ENCODE results near the gene CD1B. TPM values are rescaled to one million over a fixed set of nuclear protein-coding genes. Genes with fewer than 3 reads are reported as not detected.

CD1B gene
- total RNA-seq, 1 donor from 2014 or later, result not detected

DNA sequence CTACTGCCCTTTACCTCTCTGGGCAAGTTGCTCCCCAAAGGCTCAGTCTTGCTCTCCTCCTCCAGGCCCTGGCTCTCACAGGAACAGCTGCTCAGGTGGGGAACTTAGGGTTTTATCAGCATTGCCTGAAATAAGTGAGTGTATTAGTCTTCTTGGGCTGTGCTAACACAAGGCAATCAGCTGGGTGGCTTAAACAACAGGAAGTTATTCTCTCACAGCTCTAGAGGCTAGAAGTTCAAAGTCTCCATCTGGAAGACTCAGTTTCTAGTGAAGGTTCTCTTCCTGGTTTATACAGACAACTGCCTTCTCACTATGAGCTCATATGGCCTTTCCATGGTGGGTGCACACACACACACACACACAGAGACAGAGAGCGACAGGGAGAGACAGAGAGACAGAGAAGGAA is 44.4 kb downstream of the CD1B start:
- peaks cover 13% of the 10 kb centered on the region for H3K4me1 Mint-ChIP-seq (ENCODE audit: low read depth, unreplicated experiment)
- H3K27me3 Mint-ChIP-seq (ENCODE audit: low read depth, unreplicated experiment), result no peaks in the 10 kb centered on the region
- H3K27ac Mint-ChIP-seq (ENCODE audit: unreplicated experiment), result no peak overlapping the region
- H3K36me3 Mint-ChIP-seq (ENCODE audit: low read depth, unreplicated experiment), result no peaks in the 10 kb centered on the region
- no peaks in the 10 kb centered on the region for H3K9me3 ChIP-seq (ENCODE audit: insufficient read depth, low read depth, low read length)
- H3K36me3 ChIP-seq (ENCODE audit: insufficient read depth, low read length), result no peaks in the 10 kb centered on the region
- no peak overlapping the region for H3K4me3 Mint-ChIP-seq (ENCODE audit: unreplicated experiment)
- no peak overlapping the region for H3K4me2 ChIP-seq (ENCODE audit: low read length)
- no peaks in the 10 kb centered on the region for H3K79me2 ChIP-seq (ENCODE audit: insufficient read depth, low read length)
- no peak overlapping the region for H3K4me3 ChIP-seq (ENCODE audit: insufficient read depth, low read depth, low read length)
- H3K9me3 Mint-ChIP-seq (ENCODE audit: unreplicated experiment), result peaks cover 3% of the 10 kb centered on the region
- TF ChIP-seq CTCF (IDR thresholded peaks at IDR 0.05; ENCODE audit: insufficient read depth, low read depth, low read length), result no peak
- TF ChIP-seq EZH2 (IDR thresholded peaks at IDR 0.05; ENCODE audit: insufficient read depth, low read length), result no peak
- H2AFZ ChIP-seq (ENCODE audit: low read depth, low read length), result no peak overlapping the region
- H3K27me3 ChIP-seq (ENCODE audit: insufficient read depth, low read length), result no peaks in the 10 kb centered on the region
- no peak overlapping the region for H3K9ac ChIP-seq (ENCODE audit: low read length)
- DNase-seq (ENCODE audit: low read depth) (no peak), FAIRE-seq (no peak)
- no peaks in the 10 kb centered on the region for H3K4me1 ChIP-seq (ENCODE audit: insufficient read depth, low read length)
- no peak overlapping the region for H3K27ac ChIP-seq (ENCODE audit: low read depth, low read length)
- H4K20me1 ChIP-seq (ENCODE audit: insufficient read depth, low read length), result no peaks in the 10 kb centered on the region

DNA sequence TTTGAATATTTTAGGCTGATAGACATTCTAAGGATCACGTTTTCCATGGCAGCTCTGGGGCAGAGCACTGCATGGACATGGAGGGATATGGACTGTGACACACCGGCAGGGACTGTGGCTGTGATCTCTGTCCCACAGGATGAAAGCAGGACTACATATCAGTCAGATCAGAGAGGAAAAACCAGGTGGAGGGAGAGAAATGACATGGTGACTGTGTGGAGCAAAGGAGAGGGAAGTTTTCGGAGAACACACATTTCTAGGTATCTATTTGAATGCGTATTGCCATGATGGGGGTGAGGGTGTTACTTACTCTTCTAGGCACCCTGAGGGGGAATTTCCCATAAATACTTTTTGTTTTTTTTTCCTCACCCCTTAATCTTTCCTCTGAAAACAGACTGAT is 44.8 kb downstream of the CD1B start:
- no peak for FAIRE-seq
- no peaks in the 10 kb centered on the region for H3K79me2 ChIP-seq (ENCODE audit: insufficient read depth, low read length)
- no peak for DNase-seq (ENCODE audit: low read depth)
- no peak overlapping the region for H3K4me2 ChIP-seq (ENCODE audit: low read length)
- Mint-ChIP-seq H3K27me3 (ENCODE audit: low read depth, unreplicated experiment) (no peaks in the 10 kb centered on the region), H3K27ac (ENCODE audit: unreplicated experiment) (no peak overlapping the region), H3K9me3 (ENCODE audit: unreplicated experiment) (peaks cover 7% of the 10 kb centered on the region), H3K4me1 (ENCODE audit: low read depth, unreplicated experiment) (peaks cover 13% of the 10 kb centered on the region), H3K36me3 (ENCODE audit: low read depth, unreplicated experiment) (no peaks in the 10 kb centered on the region), H3K4me3 (ENCODE audit: unreplicated experiment) (no peak overlapping the region)
- no peaks in the 10 kb centered on the region for H3K4me1 ChIP-seq (ENCODE audit: insufficient read depth, low read length)
- no peaks in the 10 kb centered on the region for H3K36me3 ChIP-seq (ENCODE audit: insufficient read depth, low read length)
- H3K9me3 ChIP-seq (ENCODE audit: insufficient read depth, low read depth, low read length), result no peaks in the 10 kb centered on the region
- H3K4me3 ChIP-seq (ENCODE audit: insufficient read depth, low read depth, low read length), result no peak overlapping the region
- H3K27me3 ChIP-seq (ENCODE audit: insufficient read depth, low read length), result no peaks in the 10 kb centered on the region
- no peak overlapping the region for H2AFZ ChIP-seq (ENCODE audit: low read depth, low read length)
- no peak for TF ChIP-seq EZH2 (IDR thresholded peaks at IDR 0.05; ENCODE audit: insufficient read depth, low read length)
- no peak for TF ChIP-seq CTCF (IDR thresholded peaks at IDR 0.05; ENCODE audit: insufficient read depth, low read depth, low read length)
- no peak overlapping the region for H3K9ac ChIP-seq (ENCODE audit: low read length)
- H3K27ac ChIP-seq (ENCODE audit: low read depth, low read length), result no peak overlapping the region
- H4K20me1 ChIP-seq (ENCODE audit: insufficient read depth, low read length), result no peaks in the 10 kb centered on the region

- H3K4me1 Mint-ChIP-seq (ENCODE audit: low read depth, unreplicated experiment), result peaks cover 13% of the 10 kb centered on the region
- peak overlapping the region; percentile 71 for H3K27ac Mint-ChIP-seq (ENCODE audit: unreplicated experiment)
- Histone ChIP-seq H3K4me2 (ENCODE audit: low read length) (no peak overlapping the region), H3K27ac (ENCODE audit: low read depth, low read length) (no peak overlapping the region), H3K4me3 (ENCODE audit: insufficient read depth, low read depth, low read length) (no peak overlapping the region), H4K20me1 (ENCODE audit: insufficient read depth, low read length) (no peaks in the 10 kb centered on the region), H2AFZ (ENCODE audit: low read depth, low read length) (no peak overlapping the region), H3K9ac (ENCODE audit: low read length) (no peak overlapping the region), H3K79me2 (ENCODE audit: insufficient read depth, low read length) (no peaks in the 10 kb centered on the region), H3K4me1 (ENCODE audit: insufficient read depth, low read length) (no peaks in the 10 kb centered on the region), H3K9me3 (ENCODE audit: insufficient read depth, low read depth, low read length) (no peaks in the 10 kb centered on the region), H3K36me3 (ENCODE audit: insufficient read depth, low read length) (no peaks in the 10 kb centered on the region), H3K27me3 (ENCODE audit: insufficient read depth, low read length) (no peaks in the 10 kb centered on the region)
- no peak for DNase-seq (ENCODE audit: low read depth)
- H3K27me3 Mint-ChIP-seq (ENCODE audit: low read depth, unreplicated experiment), result no peaks in the 10 kb centered on the region
- TF ChIP-seq CTCF (IDR thresholded peaks at IDR 0.05; ENCODE audit: insufficient read depth, low read depth, low read length) (no peak), EZH2 (IDR thresholded peaks at IDR 0.05; ENCODE audit: insufficient read depth, low read length) (no peak)
- no peak for FAIRE-seq
- no peaks in the 10 kb centered on the region for H3K36me3 Mint-ChIP-seq (ENCODE audit: low read depth, unreplicated experiment)
- H3K9me3 Mint-ChIP-seq (ENCODE audit: unreplicated experiment), result peaks cover 8% of the 10 kb centered on the region
- no peak overlapping the region for H3K4me3 Mint-ChIP-seq (ENCODE audit: unreplicated experiment)
Observed at GRCh38 chr1:158285756-158286241, 45.5 kb downstream of the CD1B start.
